OCI-LY7 (cell line): ENCODE measurements around the gene CS. TPM values are rescaled to one million over a fixed set of nuclear protein-coding genes. Genes with fewer than 3 reads are reported as not detected.

Source experiments
- BruUV-seq: library from RNA; stranded (reverse); fragments of 400-500 nt; replicated peaks from 2 replicates; lab custom pipeline; 2021; lab: Mats Ljungman, UMichigan
- CTCF ChIA-PET: fragments of 300-600 bp; sonication (Branson Sonifier 250); formaldehyde crosslinking; loops from one replicate; lab custom pipeline; 2022; ENCODE audit warnings: antibody characterized with exemption; ENCODE audit not compliant: unreplicated experiment; lab: Charles Lee
- POLR2A ChIA-PET: fragments of 300-600 bp; sonication (Branson Sonifier 250); formaldehyde crosslinking; loops from one replicate; lab custom pipeline; 2022; ENCODE audit warnings: antibody characterized with exemption; lab: Charles Lee
- DNase-seq: peaks from one replicate; pipeline ENCODE4 v3.0.0-alpha.2; 2015; ENCODE audit warnings: low spot score
- H2AFZ ChIP-seq: fragments of 200-600 bp; sonication (generic), shearing (Covaris generic); 2 replicates; pipeline ENCODE4 v1.6.1; 2014; ENCODE audit warnings: mild to moderate bottlenecking, antibody characterized with exemption, low read length, moderate library complexity
- H3K27ac ChIP-seq: fragments of 200-600 bp; sonication (generic); 2 replicates; pipeline ENCODE4 v1.5.1; 2014; ENCODE audit warnings: mixed run types, low read depth, mild to moderate bottlenecking, moderate library complexity, low read length, inconsistent platforms; ENCODE audit not compliant: poor library complexity, severe bottlenecking
- H3K36me3 ChIP-seq: fragments of 200-600 bp; sonication (generic); 2 replicates; pipeline ENCODE4 v1.6.1; 2014; ENCODE audit warnings: mild to moderate bottlenecking, antibody characterized with exemption, low read length, moderate library complexity, mixed read lengths; ENCODE audit not compliant: insufficient read depth
- H3K4me1 ChIP-seq: fragments of 200-600 bp; sonication (generic); 2 replicates; pipeline ENCODE4 v1.5.1; 2014; ENCODE audit warnings: mild to moderate bottlenecking, low read length; ENCODE audit not compliant: insufficient read depth, poor library complexity, severe bottlenecking
- H3K4me2 ChIP-seq: fragments of 200-600 bp; sonication (generic); 2 replicates; pipeline ENCODE4 v1.6.1; 2014; ENCODE audit warnings: mild to moderate bottlenecking, low read length
- H3K4me3 ChIP-seq: fragments of 200-600 bp; sonication (generic); 2 replicates; pipeline ENCODE4 v1.5.1; 2014; ENCODE audit warnings: mild to moderate bottlenecking, low read depth, low read length; ENCODE audit not compliant: poor library complexity, severe bottlenecking
- H3K79me2 ChIP-seq: fragments of 200-600 bp; sonication (generic); 2 replicates; pipeline ENCODE4 v1.6.1; 2016; ENCODE audit warnings: low read depth, mild to moderate bottlenecking, low read length, moderate library complexity, mixed read lengths; ENCODE audit not compliant: insufficient read depth
- H3K9me2 ChIP-seq: fragments of 200-600 bp; sonication (generic); 2 replicates; pipeline ENCODE4 v1.6.1; 2016; ENCODE audit warnings: mild to moderate bottlenecking, low read length, mixed read lengths; ENCODE audit not compliant: insufficient read depth
- H3K9me3 ChIP-seq: fragments of 200-600 bp; sonication (generic); 2 replicates; pipeline ENCODE4 v1.6.1; 2014; ENCODE audit warnings: mild to moderate bottlenecking, mixed run types, low read length, mixed read lengths
- H4K20me1 ChIP-seq: fragments of 200-600 bp; sonication (generic); 2 replicates; pipeline ENCODE4 v1.6.1; 2014; ENCODE audit warnings: mild to moderate bottlenecking, antibody characterized with exemption, low read length, moderate library complexity, mixed read lengths; ENCODE audit not compliant: insufficient read depth
- EZH2phosphoT487 ChIP-seq: fragments of 200-600 bp; sonication (generic); IDR thresholded peaks from 2 replicates; pipeline ENCODE4 v1.6.1; 2018; ENCODE audit warnings: low read depth, borderline replicate concordance, mild to moderate bottlenecking, mixed run types, antibody characterized with exemption, low read length, moderate library complexity, mixed read lengths
- intact Hi-C: fragments of 100-400 bp; cut with micrococcal nuclease; formaldehyde crosslinking; loops from one replicate; pipeline ENCODE4 v1.10.0; 2022; ENCODE audit not compliant: unreplicated experiment
- total RNA-seq, 2 experiments: library from RNA; depleted of rRNA in 1 of 2; stranded (reverse); fragments of >200 nt in 1 of 2; shearing (Covaris generic) in 1 of 2; gene quantifications; 2 replicates each; pipeline ENCODE4 v1.2.3, GENCODE V29; 2014 to 2022
- TF ChIP-seq, protein P1 (sequence below): fragments of 200-600 bp; sonication (generic); conservative IDR thresholded peaks from 2 replicates; pipeline ENCODE4 v1.5.1; 2014; ENCODE audit warnings: mild to moderate bottlenecking, antibody characterized with exemption, low read length, moderate library complexity, mixed read lengths

Gene CS
- total RNA-seq, 2 experiments from 2014 or later, result 154 to 262 TPM

GRCh38 chr12:56333197-56333678, 33.1 kb upstream of the CS start:
- Histone ChIP-seq H3K4me2 (peak overlapping the region; percentile 94), H3K36me3 (no peaks in the 10 kb centered on the region), H3K79me2 (peaks cover 21% of the 10 kb centered on the region; the same call in 1 of the 2 replicates), H4K20me1 (no peaks in the 10 kb centered on the region), H3K9me3 (no peaks in the 10 kb centered on the region), H2AFZ (peak overlapping the region; percentile 68; the same call in 1 of the 2 replicates), H3K9me2 (no peaks in the 10 kb centered on the region), H3K27ac (peak overlapping the region; percentile 94), H3K4me1 (peaks cover 49% of the 10 kb centered on the region), H3K4me3 (peak overlapping the region; percentile 95)
- TSS peak; percentile 90 for BruUV-seq
- peak; percentile 15 for DNase-seq
- intact Hi-C loops, result loop anchor here (5.0 kb wide), 1 partner anchor 114 kb away; the partner anchor contains the start of gene TIMELESS
- ChIA-PET CTCF (no interaction called here), POLR2A (interaction anchor here (0.7 to 9.4 kb wide), 9 partner anchors 15 to 127 kb away, joined by 3 to 70 read pairs (median 5); partner anchors contain the start of genes CNPY2, COQ10A, STAT2 and TIMELESS)
- no peak for TF ChIP-seq EZH2phosphoT487
- TF ChIP-seq, protein P1, sequence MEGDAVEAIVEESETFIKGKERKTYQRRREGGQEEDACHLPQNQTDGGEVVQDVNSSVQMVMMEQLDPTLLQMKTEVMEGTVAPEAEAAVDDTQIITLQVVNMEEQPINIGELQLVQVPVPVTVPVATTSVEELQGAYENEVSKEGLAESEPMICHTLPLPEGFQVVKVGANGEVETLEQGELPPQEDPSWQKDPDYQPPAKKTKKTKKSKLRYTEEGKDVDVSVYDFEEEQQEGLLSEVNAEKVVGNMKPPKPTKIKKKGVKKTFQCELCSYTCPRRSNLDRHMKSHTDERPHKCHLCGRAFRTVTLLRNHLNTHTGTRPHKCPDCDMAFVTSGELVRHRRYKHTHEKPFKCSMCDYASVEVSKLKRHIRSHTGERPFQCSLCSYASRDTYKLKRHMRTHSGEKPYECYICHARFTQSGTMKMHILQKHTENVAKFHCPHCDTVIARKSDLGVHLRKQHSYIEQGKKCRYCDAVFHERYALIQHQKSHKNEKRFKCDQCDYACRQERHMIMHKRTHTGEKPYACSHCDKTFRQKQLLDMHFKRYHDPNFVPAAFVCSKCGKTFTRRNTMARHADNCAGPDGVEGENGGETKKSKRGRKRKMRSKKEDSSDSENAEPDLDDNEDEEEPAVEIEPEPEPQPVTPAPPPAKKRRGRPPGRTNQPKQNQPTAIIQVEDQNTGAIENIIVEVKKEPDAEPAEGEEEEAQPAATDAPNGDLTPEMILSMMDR, result no peak

DNA sequence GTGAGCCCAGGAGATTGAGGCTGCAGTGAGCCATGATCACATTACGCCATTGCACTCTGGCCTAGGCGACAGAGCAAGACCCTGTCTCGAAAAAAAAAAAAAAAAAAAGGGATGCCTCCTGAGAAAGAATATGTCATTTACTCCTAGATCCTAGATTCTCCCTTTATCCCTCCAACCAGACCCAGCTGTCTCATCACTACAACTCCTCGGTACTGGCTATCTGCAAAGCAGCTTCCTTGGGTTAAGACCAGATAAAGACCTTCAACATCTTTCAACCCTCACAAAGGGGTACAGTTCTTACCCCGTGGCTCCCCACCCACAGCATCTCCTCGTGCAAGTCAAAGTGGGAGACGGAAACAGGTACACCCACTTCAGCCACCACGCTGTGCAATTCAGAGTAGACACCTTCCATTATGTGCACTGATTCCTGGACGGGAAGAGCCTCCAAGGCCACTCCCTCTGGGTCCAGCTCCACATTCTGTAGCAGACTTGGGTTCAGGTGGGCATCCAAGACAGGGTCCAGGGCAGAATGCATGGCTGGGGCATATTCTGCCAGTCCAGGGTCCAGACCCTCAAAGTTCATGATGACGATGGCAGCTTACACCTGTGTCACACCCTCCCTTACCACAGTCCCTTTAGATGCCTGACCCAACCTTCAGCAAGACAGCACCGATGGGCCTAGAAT, 32.5 kb upstream of the CS start:
- Histone ChIP-seq H3K4me2 (peak overlapping the region; percentile 94), H3K27ac (peak overlapping the region; percentile 94), H3K4me1 (peaks cover 43% of the 10 kb centered on the region), H3K36me3 (peaks cover 2% of the 10 kb centered on the region; the same call in 1 of the 2 replicates), H3K4me3 (peak overlapping the region; percentile 95), H3K79me2 (peaks cover 21% of the 10 kb centered on the region; the same call in 1 of the 2 replicates), H2AFZ (peak overlapping the region; percentile 68; the same call in 1 of the 2 replicates), H3K9me2 (no peaks in the 10 kb centered on the region), H4K20me1 (no peaks in the 10 kb centered on the region), H3K9me3 (no peaks in the 10 kb centered on the region)
- intact Hi-C loops, result loop anchor here (5.0 kb wide), 1 partner anchor 115 kb away; the partner anchor contains the start of gene TIMELESS
- no TSS peak for BruUV-seq
- TF ChIP-seq EZH2phosphoT487, result no peak
- POLR2A ChIA-PET, result interaction anchor here (0.7 to 9.4 kb wide), 8 partner anchors 16 to 128 kb away, joined by 3 to 70 read pairs (median 6); partner anchors contain the start of genes CNPY2, COQ10A, STAT2 and TIMELESS
- CTCF ChIA-PET, result no interaction called here
- no peak for DNase-seq

- CTCF ChIA-PET, result no interaction called here
- H3K4me2 ChIP-seq, result no peak overlapping the region
Observed at GRCh38 chr12:56330936-56331490, 30.9 kb upstream of the CS start.

More at GRCh38 chr12:56330936-56331490, 30.9 kb upstream of the CS start:
- Histone ChIP-seq H3K79me2 (peaks cover 21% of the 10 kb centered on the region; the same call in 1 of the 2 replicates), H3K4me1 (peaks cover 27% of the 10 kb centered on the region), H3K36me3 (peaks cover 10% of the 10 kb centered on the region; the same call in 1 of the 2 replicates), H3K9me3 (no peaks in the 10 kb centered on the region), H3K9me2 (no peaks in the 10 kb centered on the region), H3K4me3 (no peak overlapping the region), H4K20me1 (no peaks in the 10 kb centered on the region), H2AFZ (no peak overlapping the region), H3K27ac (no peak overlapping the region)
- DNase-seq, result no peak
- TF ChIP-seq, protein P1, result no peak
- no peak for TF ChIP-seq EZH2phosphoT487
- POLR2A ChIA-PET, result interaction anchor here (1.7 to 9.4 kb wide), 2 partner anchors 15 to 28 kb away, joined by 3 to 70 read pairs; partner anchors contain the start of genes CNPY2 and STAT2
- intact Hi-C loops, result loop anchor here (5.0 kb wide), 1 partner anchor 116 kb away; the partner anchor contains the start of gene TIMELESS
- no TSS peak for BruUV-seq
